NCI-H345 treated with DMSO at 0.1 percent for 48 hours (cell line): ENCODE measurements around the gene SAPCD2.
A peak's percentile ranks its signal among the peaks of the same experiment; 100 is the strongest.

ENCODE experiments used
- DNase-seq: peaks from one replicate; lab custom pipeline; 2025; ENCODE audit not compliant: unreplicated experiment; lab: John Stamatoyannopoulos, UW

Gene SAPCD2

DNA sequence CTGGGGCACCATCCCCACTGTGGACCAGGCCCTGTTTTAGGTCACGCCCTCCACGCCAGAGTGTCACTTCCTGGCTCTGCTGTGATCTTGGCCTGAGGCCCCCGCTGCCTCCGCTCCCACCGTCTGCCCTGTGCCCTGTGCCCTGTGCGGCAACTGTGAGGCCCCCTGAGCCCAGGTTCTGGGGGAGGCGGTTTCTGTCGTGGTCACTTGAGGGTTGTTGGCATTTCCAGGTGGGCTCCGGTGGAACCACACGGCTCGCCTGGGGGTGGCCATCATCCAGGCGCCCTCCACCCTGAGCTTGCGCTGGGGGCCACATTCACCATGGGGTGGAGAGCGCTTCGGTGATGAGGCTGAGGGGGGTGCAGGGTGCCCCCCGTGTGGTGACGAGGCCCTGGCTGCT lies 37.6 kb upstream of the SAPCD2 start:
- no peak for DNase-seq

DNA sequence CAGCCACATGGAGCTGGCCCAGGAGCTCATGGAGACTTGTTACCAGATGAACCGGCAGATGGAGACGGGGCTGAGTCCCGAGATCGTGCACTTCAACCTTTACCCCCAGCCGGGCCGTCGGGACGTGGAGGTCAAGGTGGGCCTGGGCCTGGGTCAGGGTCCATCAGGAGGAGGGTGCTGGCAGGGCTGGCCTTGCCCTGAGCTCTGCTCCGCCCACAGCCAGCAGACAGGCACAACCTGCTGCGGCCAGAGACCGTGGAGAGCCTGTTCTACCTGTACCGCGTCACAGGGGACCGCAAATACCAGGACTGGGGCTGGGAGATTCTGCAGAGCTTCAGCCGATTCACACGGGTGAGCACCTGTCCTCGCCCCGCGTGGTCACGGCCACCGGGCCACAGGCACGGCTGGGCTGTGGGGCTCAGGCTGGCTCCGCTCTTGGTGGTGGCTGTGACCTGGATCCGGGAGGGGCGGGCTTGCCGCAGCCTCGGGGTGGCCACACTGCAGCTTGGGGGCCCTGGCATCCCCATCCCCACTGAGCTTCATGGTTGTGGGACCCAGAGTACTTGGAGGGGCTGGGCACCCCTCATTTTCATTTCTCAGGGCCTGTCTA lies 37.1 kb upstream of the SAPCD2 start:
- DNase-seq = no peak

GRCh38 chr9:137106662-137107250 lies 36.4 kb upstream of the SAPCD2 start:
- no peak for DNase-seq

GRCh38 chr9:137105814-137106661 lies 35.7 kb upstream of the SAPCD2 start:
- no peak for DNase-seq

- no peak for DNase-seq
Measured at GRCh38 chr9:137103206-137103999, 33.0 kb upstream of the SAPCD2 start.

DNA sequence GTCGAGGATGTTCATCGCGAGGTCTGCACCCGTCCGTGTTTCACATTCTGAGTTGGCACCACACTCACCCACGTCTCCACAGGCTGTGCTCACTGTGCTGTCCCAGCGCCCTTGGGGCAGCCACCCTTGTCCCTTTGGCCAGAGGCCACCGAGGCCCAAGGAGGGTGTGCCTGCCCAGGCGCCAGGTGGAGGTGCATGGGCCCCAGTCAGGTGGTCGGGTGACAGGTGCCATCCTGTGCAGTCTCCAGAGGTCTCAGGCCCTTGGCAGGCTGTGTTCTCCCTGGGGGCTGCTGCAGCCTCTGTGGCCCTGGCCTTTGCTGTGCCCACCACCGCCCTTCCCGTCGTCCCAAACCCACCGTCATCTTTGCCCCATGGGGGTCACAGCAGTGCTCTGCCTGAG lies 28.9 kb upstream of the SAPCD2 start:
- DNase-seq = no peak

DNA sequence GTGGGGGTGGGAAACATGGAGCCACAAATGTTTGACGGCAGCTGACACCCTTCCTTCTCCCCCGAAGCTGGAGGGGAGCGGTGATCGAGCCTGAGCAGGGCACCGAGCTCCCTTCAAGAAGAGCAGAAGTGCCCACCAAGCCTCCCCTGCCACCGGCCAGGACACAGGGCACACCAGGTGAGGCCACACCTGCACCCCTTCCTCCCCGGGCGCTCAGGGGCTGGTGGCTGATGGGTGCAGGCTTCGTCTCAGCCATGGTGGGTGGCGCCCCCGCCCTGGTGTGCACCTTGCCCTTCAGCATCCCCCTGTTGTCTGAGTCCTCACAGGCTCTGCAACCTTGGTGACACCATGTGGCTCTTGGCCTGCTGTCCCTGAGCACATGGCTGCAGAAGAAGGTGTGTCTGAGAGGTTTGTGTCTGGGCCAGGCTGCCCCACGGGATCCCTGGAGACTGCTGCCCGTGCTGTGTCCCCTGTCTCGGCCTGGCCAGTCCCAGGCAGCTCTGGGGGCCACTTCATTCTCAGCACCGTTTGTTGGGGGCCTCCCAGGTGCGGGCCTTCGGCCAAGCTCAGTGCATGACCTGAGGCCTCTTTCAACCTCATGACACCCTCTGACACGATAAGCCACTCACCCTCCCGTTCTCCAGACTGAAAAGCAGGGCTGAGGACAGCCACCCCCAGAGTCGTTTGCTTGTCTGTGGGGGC lies 27.6 kb upstream of the SAPCD2 start:
- no peak for DNase-seq

GRCh38 chr9:137096785-137097546 lies 26.6 kb upstream of the SAPCD2 start:
- DNase-seq = no peak

- no peak for DNase-seq
Measured at GRCh38 chr9:137095664-137096517, 25.5 kb upstream of the SAPCD2 start.

- DNase-seq = no peak
Measured at GRCh38 chr9:137089232-137089947, 19.0 kb upstream of the SAPCD2 start.

- DNase-seq = no peak
Measured at GRCh38 chr9:137088121-137088520, 17.8 kb upstream of the SAPCD2 start.

DNA sequence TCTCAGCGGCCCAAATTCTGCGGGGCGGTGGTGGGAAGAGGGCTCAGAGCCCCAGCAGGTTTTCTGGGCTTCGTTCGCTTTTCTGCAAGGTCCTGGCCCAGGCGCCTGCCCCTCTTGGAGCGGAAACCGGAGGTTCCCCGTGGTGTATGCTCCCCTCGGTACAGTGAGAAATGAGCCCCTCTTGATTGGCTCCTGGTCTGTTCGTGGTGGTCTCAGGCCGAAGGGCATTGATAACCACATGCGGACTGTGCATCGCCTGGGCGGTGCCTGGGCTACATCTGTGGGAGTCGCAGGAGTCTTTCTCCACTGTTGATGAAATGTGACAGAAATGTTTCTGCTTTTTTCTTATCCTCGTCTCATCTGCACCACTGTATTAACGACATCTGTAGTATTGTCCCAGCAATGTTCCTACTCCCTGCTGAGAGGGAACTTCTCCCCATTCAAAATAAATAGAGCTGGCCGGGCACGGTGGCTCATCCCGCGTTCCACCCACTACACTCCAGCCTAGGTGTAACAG lies 17.1 kb upstream of the SAPCD2 start:
- no peak for DNase-seq

DNA sequence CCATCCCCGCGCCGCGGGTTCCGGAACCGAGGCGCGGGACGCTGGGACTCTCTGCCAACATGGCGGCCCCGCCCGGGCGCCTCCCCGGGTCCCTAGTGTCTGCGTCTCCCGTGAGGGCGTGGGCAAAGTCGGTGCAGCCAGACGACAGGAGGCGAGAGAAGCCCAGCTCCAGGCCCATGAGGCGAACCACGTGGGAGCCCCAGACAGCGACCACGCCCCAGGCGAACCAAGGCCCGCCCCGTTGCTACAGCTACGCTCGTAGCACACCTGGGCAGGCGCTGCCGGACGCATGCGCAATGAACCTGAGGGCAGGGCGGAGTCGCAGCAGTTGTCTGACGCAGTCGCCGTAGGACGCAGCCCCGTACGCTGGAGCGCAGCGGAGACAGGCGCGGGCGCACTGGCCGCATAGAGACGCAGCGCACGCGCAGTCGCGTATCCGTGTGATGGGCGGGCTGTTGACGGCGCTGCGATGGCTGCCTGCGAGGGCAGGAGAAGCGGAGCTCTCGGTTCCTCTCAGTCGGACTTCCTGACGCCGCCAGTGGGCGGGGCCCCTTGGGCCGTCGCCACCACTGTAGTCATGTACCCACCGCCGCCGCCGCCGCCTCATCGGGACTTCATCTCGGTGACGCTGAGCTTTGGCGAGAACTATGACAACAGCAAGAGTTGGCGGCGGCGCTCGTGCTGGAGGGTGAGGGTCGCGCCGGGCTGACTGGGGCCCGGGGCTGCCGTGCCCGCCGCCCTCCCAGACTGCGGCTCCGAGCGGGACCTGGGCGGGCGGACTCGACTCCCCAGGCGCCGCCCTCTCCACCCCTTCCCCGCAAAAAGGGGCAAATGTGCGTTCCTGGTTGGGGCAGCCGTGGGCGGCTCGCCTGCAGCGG lies 16.4 kb upstream of the SAPCD2 start, which contains the start of gene MAN1B1:
Gene MAN1B1, plus strand, starts transcription at position 455 of the 878 bp plus-strand sequence. Its CDS starts 15 bp downstream, at position 470.
- DNase-seq = peak; percentile 94

DNA sequence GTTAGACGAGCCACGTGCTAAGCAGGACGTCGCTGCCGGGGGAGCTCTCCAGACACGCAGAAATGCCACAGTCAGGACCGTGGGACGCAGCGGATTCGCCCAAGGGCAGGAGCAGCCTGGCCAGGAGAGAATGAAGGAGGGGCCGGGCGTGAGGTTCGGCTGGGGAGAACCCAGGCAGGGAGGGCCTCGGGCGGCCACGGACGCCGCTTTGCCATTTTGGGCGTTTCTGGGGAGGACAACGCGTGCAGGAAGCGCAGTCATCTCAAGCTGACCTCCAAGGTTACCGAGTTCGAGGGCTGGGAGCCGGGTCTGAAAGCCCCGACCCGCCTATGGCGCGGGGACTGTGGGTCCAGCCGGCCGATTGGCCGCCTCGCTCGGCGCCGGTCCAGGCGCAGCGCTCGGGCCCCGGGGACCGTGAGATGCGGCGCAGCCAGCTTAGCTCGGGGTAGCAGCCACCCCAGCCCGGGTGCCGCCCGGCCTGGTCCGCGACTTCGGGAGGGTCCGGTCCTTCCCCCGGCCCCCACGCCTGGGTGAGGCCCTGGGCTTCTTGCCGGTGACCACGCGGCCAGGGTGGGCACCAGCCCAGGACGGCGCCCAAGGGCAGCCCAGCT lies 15.7 kb upstream of the SAPCD2 start:
- no peak for DNase-seq

DNA sequence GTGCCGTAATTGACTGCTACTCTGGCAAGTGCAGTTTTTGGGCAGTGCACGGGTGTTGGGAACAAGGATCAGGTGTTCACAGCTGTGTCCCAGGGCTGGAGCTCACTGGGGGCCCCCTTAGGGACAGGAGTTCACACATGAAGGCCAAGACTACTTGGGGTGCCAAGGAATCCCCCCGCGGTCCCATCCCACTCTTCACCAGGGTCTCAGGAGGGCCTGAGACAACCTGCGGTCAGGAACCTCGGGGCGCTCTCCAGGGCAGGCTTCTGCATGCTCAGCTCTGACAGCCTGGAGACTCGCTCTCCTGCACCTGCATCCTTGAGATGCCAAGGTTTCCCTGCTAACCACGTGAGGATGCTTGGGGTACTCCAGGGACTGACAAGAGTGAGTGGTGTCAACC lies 14.2 kb upstream of the SAPCD2 start:
- DNase-seq = no peak

DNA sequence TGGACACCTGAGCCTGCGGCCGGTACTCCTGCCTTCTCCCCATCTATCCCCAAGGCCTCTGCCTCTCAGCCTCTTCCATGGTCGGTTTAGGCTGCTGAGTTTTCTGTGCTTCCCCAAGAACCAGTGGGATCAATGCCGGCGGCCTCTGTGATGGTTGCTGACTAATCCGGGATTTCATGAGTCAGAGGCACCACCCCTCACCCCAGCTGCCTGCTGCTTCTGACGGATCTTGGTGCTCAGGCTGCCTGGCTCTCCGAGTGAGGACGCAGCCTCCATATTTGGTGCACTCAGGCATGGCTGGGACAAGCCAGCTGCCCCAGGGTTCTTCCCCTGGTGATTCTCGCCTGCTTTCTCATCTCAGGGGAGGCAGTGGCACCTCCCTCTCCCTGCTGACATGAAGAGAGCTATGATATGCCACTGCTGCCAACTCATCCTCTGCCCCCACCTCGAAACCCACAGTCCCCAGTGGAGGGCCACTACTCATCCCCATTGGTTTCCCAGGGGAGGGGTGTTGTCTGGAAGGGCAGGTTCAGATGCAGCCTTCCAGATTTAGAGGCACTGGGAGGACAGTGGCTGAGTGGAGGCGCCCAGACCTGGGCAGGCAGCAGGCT lies 13.1 kb upstream of the SAPCD2 start:
- DNase-seq = no peak
